Measurements from ENCODE around the gene CDH4. TPM values are rescaled to one million over a fixed set of nuclear protein-coding genes. Genes with fewer than 3 reads are reported as not detected.

CDH4 gene
- total and polyA plus RNA-seq, 2 of the 8 experiments (the other 6 are each of a cell fraction or from before 2014, with no cell fraction given): 4.3 to 7.9 TPM

DNA sequence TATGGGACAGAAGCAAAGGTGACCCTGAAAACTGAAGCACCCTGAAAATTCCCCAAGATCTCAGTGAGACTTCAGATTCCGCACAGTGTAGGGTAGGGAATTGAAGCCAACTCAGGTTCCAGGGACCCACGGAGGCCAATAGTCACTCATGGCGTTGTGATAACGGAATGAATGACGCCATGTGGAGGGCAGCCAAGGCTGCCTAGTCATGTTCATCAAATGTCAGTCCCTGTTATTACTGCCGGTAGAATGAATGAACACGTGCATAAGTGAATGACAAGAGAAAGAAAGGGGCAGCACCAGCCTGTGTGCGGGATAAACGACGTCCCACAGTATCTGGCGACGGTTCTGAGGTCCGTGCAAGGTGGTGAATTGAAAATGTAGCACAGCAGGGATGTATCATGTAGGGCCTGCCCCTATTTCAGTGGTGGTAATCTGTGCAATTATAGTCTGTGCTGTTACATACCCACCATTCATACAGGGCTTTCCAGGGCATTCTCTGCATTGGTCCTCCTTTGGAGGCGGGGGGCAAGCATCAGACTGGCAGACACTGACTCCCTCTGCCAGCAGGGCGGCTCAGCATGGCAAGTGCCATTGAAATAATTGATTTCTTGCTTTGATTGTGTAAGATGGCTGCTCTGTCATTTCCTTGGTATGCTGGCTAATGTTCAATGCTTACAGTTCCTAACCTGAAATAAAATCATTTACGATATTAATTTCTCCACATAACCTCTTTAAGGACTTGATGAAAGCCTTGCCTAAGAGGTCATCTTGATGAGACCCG is 386.9 kb downstream of the CDH4 start:
- H2AK5ac ChIP-seq (ENCODE audit: low read depth, low read length): peak overlapping the region; percentile 75; the same call in 1 of the 2 replicates
- H3K4me2 ChIP-seq (ENCODE audit: insufficient read depth in 1 of 2, low read depth in 2 of 2, low read length in 2 of 2): no peak overlapping the region
- H2BK120ac ChIP-seq (replicated peaks; ENCODE audit: low read depth, low read length): no peak overlapping the region
- H3K56ac ChIP-seq (replicated peaks; ENCODE audit: insufficient read length, low read depth, low read length): no peak overlapping the region
- H3K18ac ChIP-seq (ENCODE audit: extremely low read depth, low read length): no peak overlapping the region
- DNase-seq (ENCODE audit: low read depth in 1 of 2, low spot score in 2 of 2) (no peak), FAIRE-seq (no peak)
- CTCF ChIA-PET (ENCODE audit: partially characterized antibody): interaction anchor here (1.5 kb wide), 1 partner anchor 66 kb away, joined by 3 read pairs; no protein-coding TSS in a partner anchor
- H3K79me2 ChIP-seq (ENCODE audit: control insufficient read depth in 1 of 2, insufficient read depth in 2 of 2, low read length in 2 of 2): no peaks in the 10 kb centered on the region
- H3K27ac ChIP-seq (ENCODE audit: low read depth, low read length): no peak overlapping the region
- no peak overlapping the region for H3K23ac ChIP-seq (ENCODE audit: insufficient read length)
- 84% methylated on average over 17 of the region's 17 CpGs; no CpG with 5 or more reads in 1 of the 2 experiments for WGBS, 2 experiments (ENCODE audit: extremely low coverage in 1 of 2, insufficient coverage in 1 of 2, insufficient read length in 1 of 2, insufficient replicate concordance in 2 of 2, low coverage in 1 of 2, low lambda C conversion rate in 2 of 2, missing lambda C conversion rate in 1 of 2)
- H3K4me3 ChIP-seq (ENCODE audit: extremely low read depth in 1 of 4, insufficient read depth in 2 of 4, low read depth in 3 of 4, low read length in 4 of 4): no peak overlapping the region
- H2BK15ac ChIP-seq (ENCODE audit: low read length): no peak overlapping the region
- H3K23me2 ChIP-seq (ENCODE audit: low read depth, low read length): no peaks in the 10 kb centered on the region
- H3K36me3 ChIP-seq (ENCODE audit: control insufficient read depth in 2 of 4, insufficient read depth in 4 of 4, low read length in 3 of 4): no peaks in the 10 kb centered on the region
- H4K8ac ChIP-seq (ENCODE audit: extremely low read depth, insufficient read depth, low read length): no peak overlapping the region
- H2BK20ac ChIP-seq (ENCODE audit: low read length): no peak overlapping the region
- no peak overlapping the region for H2AFZ ChIP-seq (ENCODE audit: low read length)
- H3K14ac ChIP-seq (ENCODE audit: insufficient read length): no peak overlapping the region
- peaks cover 0 to 6% (median 2%) of the 10 kb centered on the region in 4 experiments; a peak in 3 of 7 replicates for H3K27me3 ChIP-seq (replicated peaks in 1 of 4; ENCODE audit: control insufficient read depth in 3 of 4, extremely low read depth in 1 of 4, insufficient read depth in 3 of 4, low read length in 3 of 4)
- H3K9ac ChIP-seq (replicated peaks in 1 of 4; ENCODE audit: extremely low read depth in 1 of 4, low read depth in 3 of 4, low read length in 3 of 4): no peak overlapping the region
- H3K4me1 ChIP-seq (replicated peaks in 1 of 4; ENCODE audit: control insufficient read depth in 3 of 4, insufficient read depth in 4 of 4, low read length in 3 of 4): peaks cover 0 to 18% (median 10%) of the 10 kb centered on the region in 4 experiments; a peak in 6 of 7 replicates
- no peak overlapping the region for H4K91ac ChIP-seq (replicated peaks; ENCODE audit: insufficient read length, low read length)
- no peaks in the 10 kb centered on the region for H3K9me3 ChIP-seq (ENCODE audit: insufficient read depth in 2 of 2, low read depth in 1 of 2, low read length in 1 of 2)
- H2BK12ac ChIP-seq (ENCODE audit: low read depth, low read length): no peak overlapping the region
- no peak overlapping the region for H2BK5ac ChIP-seq (ENCODE audit: low read depth, low read length)
- POLR2A ChIA-PET (ENCODE audit: partially characterized antibody): no interaction called here
- TF ChIP-seq TAF1 (IDR thresholded peaks at IDR 0.05; ENCODE audit: low read depth, low read length): no peak
- H4K20me1 ChIP-seq (replicated peaks in 1 of 2; ENCODE audit: control insufficient read depth in 1 of 2, insufficient read depth in 2 of 2, low read length in 2 of 2): peaks cover 0 to 1% of the 10 kb centered on the region in 2 experiments
- H4K5ac ChIP-seq (ENCODE audit: insufficient read length, low read depth, low read length): no peak overlapping the region
- H3K79me1 ChIP-seq (ENCODE audit: low read depth, low read length): no peaks in the 10 kb centered on the region
- no peak overlapping the region for H3K4ac ChIP-seq (replicated peaks; ENCODE audit: insufficient read length, low read depth, low read length)

All from H1 (cell line).